ENCODE results near the gene SPEM3.
"Not testable (repeated sequence)": the region's sequence is repeated elsewhere in the genome, so short reads cannot be mapped to it uniquely, and the experiment has no call there.

SPEM3 gene

DNA sequence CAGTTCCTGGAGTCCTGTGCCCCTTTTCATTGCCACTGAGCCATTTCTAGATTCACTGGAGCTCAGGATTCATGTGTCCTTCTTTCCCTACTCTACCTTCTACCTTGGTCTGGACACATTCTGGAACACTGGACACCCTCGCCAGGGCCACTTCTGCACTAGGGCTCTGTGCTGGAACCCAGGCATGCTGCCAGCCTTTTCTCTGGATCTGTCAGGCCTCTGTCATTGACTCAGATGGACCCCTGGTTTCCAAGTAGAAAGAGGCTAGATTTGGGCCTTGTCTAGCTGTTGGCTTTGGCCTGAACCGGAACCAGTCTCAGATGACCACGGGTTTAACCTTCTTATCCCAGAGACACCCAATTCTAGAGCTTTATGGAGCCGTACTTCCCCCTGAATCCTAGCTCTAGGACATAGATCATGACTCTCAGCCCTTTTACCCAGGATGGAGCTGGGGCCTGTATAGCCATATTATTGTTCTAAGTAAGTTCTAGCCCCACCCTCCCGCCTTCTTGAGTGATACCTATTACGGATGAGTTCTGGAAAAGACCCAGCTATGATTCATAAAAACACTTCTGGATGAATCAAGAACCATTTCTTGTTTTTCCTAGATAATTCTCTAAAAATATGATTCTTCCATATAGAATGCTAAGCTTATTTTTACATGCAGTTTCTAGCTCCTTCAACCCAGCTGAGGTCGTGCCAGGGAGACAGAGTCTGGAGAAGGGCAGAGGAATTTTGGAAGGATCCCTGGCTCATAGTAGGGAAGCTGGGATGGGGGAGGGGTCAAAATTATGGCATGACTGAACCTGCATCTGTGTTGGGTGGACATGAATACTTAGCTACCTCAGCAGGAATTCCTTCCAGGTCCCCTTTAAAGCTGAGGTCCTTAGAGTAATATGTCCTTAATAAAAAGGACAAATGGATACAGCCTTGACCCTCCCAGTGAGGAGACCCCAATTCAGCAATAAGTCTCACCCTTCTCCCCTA lies 15.1 kb downstream of the SPEM3 start:
- DNase-seq = no peak

DNA sequence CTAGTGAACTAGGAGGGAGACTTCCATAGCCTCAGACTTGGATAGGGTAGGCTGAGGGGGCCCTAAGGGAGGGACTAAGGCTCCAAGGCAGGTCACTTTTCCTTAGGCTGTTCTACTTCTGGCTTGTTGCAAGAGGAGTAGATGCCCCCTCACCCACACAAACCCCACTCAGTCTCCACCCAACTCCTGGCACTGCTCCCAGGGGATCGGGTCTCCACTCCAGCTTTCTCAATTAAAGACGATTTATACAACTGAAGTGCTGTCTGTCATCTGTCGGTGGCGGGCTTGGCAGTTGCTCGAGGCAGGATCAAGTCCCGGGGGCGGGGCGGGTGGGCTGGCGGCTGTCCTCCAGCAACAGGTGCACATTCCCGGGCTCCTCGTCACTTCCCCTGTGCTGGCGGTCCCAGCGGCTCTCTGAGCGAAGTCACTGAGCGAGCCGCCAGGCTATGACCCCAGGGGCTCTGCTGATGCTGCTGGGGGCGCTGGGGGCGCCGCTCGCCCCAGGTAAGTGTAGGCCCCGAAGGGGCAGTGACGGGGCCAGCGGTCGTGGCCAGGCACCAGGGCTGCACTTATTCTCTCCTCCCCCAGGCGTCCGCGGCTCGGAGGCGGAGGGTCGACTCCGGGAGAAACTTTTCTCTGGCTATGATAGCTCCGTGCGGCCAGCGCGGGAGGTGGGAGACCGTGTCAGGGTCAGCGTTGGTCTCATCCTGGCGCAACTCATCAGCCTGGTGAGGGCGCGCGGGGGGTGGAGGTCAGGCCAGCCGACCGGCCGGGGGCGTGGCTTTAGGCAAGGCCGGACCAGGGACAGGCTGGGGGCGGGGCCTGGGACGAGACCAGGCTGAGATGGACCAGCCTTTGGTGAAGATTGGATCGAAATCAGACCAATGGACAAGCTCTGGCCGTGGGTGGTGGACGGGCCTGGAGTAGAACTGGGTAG lies 16.3 kb downstream of the SPEM3 start, which contains the start of gene CHRNB1:
Gene CHRNB1 (plus strand): TSS at position 380 of the 937 bp plus-strand sequence. CDS start 67 bp downstream, at position 447.
- DNase-seq = no peak

DNA sequence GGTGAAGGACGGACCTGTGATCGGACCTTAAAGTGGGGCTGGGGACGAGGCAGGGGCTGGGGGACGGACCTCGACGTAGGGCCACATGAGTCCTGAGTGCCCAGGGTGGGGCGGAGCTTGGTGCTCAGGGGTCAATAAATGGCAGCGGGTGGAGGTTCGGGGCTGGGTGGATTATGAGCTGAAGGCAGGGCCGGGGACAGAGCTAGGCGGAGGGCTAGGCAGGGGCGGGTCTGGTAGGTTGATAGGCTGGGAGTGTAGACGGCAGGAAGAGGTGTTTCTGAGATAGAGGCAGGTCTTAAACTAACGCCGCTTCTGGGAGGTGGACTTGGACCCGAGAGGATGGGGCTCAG lies 16.9 kb downstream of the SPEM3 start:
- no peak for DNase-seq

DNA sequence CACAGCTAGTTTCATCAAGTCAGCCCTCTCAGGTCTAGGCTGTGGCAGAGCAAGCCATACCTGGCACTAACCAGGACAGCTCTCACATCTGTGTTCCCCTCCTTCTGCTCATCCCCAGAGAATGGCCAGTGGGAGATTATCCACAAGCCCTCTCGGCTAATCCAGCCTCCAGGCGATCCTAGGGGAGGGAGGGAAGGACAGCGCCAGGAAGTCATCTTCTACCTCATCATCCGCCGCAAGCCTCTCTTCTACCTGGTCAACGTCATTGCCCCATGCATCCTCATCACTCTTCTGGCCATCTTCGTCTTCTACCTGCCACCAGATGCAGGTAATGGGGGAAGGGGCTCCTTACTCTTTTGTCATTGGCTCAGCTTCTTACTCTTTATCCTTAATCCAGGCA lies 19.8 kb downstream of the SPEM3 start:
- no peak for DNase-seq

DNA sequence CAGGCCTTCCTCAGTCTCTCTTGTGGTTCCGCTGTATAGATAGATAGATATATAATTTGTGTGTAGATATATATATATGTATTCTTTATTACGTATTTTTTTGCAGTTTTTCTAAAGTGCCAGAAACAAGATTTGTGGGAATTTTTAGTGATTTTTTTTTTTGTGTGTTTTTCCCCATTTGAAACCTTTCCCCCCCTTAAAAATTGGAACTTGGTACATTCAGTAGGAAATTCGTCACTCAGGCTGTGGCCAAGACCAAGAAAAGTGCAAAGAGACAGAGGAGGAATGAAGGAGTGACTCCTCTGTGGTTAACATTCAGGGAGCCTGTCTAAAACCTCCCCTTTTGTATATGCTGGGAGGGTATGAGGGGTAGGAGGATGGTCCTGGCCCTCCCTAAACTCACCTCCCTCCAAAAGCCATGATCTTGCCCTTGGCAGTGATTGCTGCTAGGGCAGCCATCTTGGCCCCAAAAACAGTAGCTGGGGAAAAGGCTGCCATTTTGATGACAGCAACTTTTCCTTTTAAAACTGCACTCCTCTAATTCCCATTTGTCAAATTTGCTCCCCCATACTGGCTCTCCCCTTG lies 31.4 kb downstream of the SPEM3 start:
- no peak for DNase-seq

DNA sequence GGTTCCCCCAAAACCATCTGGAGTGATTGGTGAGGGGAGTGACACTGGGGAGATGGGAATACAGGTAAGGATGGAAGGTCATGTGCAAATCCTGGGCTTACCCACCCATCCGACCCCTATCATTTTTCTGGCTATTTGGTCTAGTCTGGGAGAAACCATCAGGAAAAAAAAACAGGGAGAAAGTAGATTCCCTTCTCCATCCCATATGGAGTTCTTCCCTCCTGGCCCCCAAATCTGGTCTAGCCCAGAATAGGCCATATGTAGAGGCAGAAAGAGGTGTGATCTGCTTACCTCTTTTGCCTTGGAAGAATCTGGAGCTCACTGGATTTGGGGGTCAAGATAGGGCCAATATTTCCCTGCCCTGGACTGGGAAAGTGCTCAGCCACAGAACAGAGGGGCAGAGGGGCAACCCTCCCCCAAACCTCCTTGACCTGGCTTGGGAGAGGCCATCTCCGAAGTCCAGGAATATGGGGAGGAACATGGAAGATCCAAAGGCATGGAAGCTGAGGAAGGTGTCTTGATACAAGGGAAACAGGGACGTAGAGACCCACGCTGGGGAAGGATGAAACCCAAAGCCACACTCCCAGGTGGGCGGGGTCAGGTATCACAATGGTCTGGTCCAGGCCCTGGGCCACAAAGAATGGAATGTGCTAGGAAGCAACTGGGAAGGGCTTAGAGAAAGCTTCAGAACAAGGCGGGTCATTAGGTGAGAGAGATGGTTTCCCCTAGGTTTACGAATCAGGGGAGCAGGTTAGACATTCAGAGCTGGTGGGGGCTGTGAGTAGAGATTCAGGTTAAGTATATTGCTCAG lies 32.4 kb downstream of the SPEM3 start:
- no peak for DNase-seq

DNA sequence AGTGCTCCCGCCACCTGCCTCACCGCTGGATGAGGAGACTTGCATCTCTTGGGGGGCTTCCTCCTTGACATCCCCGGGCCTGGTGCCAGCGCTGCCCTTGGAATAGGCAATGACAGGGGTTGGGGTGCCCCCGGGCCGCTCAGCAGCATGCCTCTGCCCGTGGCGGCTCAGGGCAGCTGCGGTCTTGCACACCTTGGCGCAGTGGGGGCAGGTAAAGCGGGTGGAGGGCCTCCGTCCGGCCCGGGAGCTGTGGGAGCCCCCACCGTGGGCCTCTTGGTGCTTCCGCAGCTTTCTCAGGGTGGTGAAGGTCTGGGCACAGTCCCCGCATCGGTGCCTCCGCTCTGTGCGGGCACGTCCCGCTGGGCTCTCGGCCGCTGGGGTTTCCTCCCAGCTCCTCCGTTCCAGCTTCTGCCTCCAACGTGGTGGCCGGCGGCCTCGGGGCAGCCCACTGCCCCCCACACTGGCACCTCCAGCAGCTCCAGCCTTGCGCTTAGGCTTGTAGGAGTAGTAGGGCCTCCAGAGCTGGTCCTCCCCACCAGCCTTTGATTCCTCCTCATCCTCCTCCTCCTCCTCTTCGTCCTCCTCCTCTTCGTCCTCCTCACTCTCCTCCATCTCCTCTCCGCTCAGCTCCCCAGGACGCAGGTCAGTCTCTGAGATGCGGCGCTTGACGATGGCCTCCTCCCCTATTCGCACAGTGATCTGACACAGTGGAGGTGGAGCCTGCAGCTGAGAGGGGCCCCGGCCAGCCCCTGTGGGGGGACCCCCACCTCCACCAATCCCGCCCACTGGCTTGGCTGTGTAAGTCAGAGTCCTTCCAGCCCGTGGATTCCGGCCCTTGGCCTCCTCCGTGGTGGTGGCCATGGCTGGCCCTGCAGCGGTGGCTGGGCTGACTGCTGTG lies 34.1 kb downstream of the SPEM3 start:
- DNase-seq = no peak

DNA sequence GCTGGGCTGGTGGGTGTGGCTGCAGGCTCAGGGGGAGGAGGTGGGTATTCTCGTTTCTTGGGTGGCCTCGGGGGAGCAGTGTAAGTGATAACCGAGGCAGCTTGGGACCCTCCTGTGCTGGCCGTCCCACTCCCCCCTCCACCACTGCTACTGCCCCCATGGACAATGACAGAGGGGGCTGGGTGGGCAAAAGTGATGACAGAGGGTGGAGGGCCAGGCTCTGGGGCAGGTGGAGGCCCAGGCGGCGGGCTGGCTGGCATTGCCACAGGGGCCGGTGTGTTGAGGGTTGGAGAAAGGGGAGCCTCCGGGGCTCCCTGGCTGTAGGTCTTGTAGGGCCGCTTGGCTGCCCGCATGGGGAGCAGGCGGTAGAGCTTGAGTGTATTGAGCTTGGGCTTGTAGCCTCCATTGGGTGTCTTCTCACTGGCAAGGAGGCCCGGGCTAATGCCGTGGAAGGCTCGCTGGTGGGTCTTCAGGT lies 34.8 kb downstream of the SPEM3 start:
- no peak for DNase-seq

DNA sequence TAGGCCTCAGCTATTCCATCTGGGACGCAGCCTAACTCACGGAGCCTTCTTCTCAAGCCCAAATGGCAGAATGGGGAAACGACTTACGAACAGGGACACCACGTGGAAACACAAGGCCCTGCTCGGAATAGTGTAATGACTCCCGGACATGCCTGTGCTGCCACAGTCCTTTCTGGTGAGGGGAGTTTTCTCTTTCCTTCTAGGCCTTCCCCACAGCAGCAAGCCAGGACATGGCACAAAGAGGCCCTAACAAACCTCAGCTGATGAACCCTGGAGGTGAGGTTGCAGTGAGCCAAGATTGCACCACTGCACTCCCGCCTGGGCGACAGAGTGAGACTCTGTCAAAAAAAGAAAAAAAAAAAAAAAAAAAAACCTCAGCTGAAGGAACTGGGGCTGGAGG lies 35.4 kb downstream of the SPEM3 start:
- no peak for DNase-seq

DNA sequence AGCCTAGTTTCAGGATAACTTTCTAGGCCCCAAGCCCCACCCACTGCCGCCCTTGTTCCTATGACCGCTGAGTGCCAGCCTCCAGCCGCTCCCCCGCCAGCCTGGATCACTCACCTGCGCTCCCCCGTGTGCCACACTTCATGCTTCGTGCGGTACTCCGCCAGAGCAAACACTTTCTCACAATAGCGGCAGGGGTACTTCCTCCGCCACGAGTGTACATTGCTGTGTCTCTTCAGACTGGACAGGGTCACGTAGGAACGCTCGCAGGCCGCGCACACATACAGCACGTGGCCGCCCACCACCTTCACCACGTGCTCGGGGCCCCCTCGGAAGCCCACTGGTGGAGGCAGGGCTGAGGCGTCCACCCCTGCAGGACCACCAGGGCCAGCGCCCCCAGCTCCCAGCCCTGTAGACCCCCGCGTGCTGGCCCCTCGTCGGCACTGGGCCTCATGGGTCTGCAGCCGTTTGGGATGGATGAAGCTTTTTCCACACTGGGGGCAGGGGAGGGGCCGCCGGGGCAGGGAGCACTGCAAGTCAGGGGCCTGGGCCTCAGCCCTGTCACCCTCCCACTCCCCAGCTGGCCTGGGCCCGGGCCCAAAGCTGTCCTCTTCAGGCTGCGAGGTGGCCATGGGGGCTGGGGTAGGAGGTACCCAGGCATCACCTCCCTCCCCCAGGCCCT lies 37.1 kb downstream of the SPEM3 start:
- DNase-seq = no peak

DNA sequence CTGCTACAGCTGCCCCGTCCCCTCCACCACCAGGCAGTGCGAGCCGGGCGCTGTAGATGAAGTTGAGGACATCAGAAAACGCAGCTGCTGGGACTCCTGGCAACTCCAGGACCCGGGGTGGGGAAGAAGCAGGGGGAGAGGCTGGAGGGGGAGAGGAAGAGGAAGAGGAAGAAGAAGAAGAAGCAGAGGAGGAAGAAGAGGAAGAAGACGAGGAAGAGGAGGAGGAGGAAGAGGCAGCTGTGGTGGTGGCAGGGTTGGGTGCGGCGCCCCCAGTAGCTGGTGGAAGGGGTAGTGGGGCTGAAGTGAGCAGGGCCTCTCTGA lies 37.6 kb downstream of the SPEM3 start:
- no peak for DNase-seq

DNA sequence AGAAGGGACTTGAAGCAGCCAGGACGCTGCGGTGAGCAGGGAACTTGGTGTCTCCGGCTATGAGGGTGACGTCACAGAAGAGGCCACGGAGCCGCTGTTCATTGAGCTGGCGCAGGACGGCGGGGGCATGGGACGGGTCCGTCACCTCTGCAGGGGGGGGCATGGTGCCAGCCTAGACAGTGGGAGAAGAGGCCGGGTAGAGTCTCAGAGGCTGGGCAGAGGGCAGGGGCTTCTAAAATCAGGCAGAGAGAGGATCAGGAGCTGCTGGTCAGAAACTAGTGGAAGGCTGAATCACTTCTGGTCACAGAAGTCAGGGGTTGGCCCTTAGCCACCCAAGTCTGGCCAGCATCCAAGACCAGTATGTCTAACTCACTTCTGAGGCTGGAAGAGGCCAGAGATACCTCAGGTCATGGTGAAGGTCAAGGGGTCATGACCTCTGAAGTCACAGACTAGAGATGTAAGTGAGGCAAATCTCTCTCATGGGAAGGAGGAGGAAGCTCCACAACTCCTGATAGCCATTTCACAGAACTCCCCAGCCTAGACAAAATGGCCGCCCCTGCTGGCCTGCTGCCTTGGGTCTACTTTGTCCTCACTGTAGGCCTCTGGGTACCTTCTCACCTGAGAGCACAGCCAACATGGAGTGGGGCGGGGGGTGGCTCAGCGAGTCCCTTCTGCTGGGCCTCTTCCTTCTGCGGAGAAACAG lies 38.1 kb downstream of the SPEM3 start:
- DNase-seq = no peak

DNA sequence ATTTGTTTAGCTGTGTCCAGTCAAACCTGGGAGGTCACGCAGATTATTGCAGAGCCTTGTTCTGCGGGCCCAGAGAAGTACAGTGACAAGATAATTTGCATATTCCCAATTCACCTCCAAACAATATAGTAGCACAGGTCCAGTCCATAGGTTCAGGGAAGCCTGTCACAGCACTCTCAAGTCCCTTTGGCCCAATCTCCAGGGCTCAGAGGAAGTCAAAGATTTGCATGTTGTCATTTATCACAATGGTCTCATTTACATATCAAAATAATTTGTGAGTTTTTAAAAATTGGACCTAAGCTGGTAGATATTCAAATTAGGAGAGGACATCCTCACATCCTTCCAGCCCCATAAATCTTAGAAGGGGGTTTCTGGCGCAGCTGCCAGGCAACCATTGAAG lies 38.8 kb downstream of the SPEM3 start:
- no peak for DNase-seq

DNA sequence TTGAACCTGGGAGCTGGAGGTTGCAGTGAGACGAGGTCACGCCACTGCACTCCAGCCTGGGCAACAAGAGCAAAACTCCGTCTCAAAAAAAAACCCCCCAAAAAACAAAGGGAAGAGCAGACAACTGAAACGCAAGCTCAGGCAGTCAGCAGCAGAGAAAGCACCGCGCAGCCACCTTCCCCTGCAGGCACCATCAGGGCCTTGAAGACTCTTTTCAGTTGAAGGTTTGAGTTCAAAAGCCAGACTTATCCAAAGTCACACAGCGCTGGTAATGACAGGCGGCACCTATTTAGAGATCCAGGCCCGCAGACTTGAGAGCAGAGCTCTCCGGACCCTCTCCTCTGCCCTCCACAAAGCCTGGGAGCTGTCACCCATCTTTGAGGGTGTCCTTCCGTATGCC lies 39.6 kb downstream of the SPEM3 start:
- no peak for DNase-seq

DNA sequence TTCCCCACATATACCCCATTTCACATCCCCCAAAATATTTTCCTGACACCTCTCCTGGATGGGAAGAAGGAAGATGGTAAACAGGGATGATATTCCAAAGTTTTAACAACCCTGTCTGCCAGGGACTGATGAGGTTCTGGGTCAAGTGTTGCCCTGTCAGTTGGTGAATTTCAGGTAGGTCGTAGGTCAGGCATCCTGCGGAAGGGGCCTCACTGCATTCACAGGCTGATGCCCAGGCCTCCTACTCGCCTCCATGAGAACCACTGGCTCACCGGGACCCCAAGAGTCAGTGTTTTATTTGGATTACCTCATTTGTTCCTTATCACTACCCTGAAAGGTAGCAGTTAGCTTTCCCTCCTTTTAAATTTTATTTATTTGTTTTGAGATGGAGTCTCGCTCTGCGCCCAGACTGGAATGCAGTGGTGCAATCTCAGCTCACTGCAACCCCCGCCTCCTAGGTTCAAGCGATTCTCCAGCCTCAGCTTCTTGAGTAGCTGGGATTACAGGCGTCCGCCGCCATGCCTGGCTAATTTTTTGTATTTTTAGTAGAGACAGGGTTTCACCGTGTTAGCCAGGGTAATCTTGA lies 40.2 kb downstream of the SPEM3 start:
- no peak for DNase-seq

DNA sequence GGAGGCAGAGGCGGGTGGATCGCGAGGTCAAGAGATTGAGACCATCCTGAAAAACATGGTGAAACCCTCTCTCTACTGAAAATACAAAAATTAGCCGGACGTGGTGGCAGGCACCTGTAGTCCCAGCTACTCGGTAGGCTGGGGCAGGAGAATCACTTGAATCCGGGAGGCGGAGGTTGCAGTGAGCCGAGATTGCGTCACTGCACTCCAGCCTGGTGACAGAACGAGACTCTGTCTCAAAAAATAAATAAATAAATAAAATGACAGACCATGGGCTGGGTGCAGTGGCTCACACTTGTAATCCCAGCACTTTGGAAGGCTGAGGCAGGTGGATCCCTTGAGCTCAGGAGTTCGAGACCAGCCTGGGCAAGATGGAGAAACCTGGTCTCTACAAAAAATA lies 41.2 kb downstream of the SPEM3 start:
- not testable (repeated sequence) for DNase-seq

DNA sequence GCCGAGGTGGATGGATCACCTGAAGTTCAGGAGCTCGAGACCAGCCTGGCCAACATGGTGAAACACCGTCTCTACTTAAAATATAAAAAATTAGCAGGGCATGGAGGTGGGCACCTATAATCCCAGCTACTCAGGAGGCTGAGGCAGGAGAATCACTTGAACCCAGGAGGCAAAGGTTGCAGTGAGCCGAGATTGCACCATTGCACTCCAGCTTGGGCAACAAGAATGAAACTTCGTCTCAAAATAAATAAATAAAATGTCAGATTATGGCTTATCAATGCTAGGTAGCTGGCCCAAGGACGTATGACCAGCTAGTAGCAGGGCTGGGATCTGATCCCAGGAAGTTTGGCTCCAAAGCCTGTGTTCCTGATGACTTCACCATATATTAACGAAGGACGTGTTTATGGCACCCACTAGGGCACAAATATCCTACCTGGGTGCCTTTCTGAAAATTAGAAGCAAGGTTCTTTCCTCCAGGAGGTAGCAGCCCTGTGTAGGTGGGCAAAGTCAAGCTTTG lies 41.9 kb downstream of the SPEM3 start:
- DNase-seq = not testable (repeated sequence)

DNA sequence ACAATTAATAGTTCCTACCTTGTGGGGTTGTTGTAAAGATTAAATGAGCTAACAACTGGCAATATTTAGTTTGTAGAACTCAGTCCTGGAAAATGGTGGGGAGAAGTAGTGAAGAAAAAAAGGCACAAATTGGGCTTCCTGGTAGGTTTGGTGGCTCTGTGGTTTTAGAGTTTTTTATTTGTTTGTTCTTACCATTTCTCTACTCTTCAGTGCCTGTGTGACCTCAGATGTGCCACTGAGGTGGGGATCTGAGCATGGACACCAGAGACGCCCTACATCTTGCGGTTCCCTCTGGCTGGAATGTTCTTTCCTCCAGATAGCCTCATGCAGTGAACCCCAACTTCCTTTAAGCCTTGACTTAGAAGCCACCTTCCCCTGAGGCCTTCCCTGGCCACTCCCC lies 43.1 kb downstream of the SPEM3 start:
- DNase-seq = no peak

DNA sequence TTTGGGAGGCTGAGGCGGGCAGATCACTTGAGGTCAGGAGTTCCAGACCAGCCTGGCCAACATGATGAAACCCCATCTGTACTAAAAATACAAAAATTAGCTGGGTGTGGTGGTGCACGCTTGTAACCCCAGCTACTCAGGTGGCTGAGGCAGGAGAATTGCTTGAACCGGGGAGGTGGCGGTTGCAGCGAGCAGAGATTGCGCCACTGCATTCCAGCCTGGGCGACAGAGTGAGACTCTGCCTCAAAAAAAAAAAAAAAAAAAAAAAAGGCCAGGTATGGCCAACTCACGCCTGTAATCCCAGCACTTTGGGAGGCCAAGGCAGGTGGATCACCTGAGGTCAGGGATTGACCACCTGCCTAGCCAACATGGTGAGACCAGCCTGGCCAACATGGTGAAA lies 46.1 kb downstream of the SPEM3 start:
- DNase-seq = not testable (repeated sequence)
